GM21786 (cell line): ENCODE results near the gene ASS1.

ENCODE experiments used
- ATAC-seq: cut with Tn5 transposase; IDR thresholded peaks from one replicate; pipeline ENCODE4 v1.9.1; 2021; ENCODE audit not compliant: unreplicated experiment

Gene ASS1

DNA sequence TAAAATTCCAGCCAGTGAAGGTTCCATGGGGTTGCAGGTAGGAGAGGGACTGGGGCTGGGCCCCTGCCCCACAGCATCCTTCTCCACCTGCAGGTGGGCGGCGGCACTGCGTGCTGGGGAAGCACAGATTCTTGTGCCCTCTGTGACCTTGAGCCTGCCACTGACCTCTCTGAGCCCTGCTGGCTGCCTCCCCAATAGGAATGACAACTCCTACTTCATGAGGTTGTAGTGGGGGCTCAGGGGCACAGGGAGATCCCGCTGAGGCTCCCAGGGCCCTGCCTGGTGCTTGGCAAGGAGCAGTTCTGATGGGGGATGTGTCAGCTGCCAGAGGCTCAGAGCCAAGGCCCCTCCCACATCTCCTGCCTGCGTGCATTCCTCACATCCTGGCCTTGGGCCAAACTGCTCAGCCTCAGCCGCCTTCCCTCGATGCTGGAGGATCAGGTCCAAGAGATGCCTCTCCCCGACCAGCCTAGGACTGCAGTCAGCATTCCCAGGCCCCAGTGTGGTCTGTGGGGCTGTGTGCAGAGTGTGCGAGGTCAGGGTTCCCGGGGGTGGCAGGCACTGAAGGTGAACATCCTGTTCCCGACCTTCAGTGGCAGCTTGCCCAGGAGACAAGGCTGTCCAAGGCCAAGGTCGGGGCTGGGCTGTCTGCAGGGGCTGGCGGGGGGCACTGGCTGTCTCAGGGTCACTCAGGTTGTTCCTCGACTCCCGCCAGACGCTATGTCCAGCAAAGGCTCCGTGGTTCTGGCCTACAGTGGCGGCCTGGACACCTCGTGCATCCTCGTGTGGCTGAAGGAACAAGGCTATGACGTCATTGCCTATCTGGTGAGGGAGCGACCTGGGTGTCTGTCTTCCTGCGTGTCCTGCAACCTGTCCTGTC, 7.0 kb downstream of the ASS1 start:
- ATAC-seq = no peak

DNA sequence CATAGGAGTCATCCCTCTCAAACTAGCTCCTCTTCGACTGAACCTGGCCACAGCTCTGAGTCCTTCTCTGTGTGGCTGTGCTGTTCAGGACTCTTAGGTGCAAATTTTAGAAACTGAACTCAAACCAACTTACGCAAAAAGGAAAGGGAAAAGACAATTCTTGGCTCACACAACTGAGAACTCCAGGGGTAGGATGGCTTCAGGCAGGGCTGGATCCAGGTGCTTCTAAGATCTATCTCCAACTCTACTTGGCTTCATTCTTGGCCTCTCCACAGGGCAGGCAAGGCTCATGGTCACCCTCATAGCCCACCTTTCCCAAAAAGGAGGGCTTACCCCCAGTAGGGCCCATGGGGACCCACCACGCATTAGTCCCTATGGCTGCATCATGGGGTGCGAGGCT, 8.1 kb downstream of the ASS1 start:
- no peak for ATAC-seq

DNA sequence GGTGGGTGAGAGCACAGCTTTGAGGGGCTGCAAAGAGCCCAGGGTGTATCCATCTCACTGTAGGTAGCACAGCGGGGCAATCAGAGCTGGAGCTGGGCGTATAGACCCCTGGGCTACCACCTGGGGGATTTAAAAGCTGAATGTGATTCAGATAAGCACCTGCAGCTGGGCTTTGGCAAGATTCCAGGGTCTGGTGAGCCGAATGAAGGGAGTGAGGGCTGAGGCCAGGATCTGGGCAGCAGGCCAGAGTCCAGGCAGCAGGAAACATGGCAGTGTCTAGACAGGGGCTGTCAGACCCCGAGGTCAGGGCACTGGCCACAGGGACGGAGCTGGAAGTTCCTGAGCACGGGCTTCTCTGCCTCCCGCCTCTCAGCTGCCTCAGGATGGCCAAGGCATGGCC, 8.7 kb downstream of the ASS1 start:
- ATAC-seq = no peak

DNA sequence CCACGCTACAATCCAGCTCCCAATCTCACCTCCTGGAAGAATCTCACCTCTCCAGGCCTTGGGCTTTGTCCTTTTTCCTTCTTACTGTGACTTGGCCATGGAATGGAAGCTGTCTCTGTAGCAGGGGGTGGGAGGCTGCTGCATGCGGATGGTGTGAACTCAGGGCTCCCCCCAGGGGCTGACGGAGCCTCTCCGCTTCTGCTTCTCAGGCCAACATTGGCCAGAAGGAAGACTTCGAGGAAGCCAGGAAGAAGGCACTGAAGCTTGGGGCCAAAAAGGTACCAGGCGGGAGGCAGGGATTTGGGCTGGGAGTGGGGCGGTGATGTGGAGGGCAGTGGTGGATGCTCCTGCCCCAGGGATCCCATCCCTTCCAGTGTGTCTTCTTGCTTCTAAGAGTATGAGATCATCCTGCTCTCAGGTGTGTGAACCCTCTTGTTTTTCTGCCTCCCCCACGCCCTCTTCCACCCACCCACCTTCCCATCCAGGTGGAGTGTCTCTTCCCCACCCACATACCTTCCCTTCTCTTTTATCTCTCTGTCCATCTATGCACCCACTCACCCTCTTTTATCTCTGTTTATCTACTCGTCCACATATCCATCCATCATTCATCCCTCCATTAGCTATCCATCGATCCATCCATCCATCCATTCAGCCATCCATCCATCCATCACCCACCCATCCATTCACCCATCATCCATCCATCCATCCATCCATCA, 9.5 kb downstream of the ASS1 start:
- no peak for ATAC-seq

DNA sequence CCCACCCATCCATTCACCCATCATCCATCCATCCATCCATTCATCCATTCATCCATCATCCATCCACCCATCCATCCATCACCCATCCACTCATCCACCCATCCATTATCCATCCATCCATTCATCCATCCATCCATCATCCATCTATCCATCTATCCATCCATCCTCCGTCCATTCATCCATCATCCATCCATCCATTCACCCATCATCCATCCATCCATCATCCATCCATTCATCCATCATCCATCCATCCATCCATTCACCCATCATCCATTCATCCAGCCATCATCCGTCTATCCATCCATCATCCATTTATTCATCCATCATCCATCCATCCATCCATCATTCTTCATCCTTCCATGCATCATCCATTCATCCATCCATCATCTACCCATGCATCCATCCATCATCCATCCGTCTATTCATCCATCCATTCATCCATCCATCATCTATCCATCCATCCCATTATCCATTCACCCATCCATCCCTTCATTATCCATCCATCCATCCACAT, 10.1 kb downstream of the ASS1 start:
- ATAC-seq = no peak

DNA sequence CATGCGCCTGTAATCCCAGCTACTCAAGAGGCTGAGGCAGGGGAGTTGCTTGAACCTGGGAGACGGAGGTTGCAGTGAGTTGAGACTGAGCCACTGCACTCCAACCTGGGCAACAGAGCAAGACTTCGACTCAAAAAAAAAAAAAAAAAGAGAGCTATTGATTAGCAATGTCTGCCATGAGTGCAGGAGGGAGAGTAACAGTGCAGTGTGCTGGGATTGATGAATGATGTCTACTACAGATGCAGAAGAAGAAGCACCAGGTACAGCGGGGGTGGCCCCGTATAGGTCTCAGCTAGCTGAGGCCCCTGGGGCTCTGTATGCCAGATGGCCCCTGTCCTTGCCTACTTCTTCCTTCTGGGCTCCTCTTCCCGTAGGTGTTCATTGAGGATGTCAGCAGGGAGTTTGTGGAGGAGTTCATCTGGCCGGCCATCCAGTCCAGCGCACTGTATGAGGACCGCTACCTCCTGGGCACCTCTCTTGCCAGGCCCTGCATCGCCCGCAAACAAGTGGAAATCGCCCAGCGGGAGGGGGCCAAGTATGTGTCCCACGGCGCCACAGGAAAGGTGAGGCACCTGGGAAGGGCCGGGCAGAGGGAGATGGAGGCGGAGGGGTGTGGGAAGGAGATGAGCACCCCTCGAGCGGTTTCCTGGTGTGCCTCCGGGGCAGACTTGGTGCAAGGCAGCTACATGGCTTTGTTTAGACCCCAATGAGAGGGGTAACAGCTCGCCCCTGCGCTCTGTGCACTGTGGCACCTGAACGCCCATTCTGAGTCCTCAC, 13.5 kb downstream of the ASS1 start:
- no peak for ATAC-seq

DNA sequence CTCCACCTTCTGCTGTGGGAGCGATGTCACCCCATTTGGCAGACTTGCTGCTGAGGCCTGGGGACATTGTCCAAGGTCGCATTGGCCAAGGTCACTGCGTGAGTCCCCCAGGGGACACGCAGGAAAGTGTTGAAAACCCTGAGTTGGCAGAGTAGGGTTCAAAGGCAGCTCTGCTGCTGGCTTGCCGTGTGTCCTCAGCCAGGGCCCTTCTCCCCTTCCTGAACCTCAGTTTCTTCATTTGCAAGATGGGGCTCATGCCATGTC, 14.0 kb downstream of the ASS1 start:
- no peak for ATAC-seq

DNA sequence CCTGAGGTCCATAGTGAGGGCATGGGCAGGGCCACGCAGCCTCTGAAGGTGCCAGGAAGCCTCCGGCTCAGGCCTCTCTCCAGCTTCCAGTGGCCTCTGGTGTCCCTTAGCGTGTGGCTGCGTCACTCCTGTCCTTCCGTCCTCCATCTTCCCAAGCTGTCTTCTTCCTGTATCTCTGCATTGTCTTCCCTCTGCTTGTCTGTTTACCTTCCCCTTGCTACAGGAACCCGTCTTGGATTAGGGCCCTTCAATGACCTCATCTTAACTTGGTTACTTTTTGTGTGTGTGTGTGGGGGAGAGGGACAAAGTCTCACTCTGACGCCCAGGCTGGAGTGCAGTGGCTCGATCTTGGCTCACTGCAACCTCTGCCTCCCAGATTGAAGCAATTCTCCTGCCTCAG, 14.4 kb downstream of the ASS1 start:
- ATAC-seq = no peak

DNA sequence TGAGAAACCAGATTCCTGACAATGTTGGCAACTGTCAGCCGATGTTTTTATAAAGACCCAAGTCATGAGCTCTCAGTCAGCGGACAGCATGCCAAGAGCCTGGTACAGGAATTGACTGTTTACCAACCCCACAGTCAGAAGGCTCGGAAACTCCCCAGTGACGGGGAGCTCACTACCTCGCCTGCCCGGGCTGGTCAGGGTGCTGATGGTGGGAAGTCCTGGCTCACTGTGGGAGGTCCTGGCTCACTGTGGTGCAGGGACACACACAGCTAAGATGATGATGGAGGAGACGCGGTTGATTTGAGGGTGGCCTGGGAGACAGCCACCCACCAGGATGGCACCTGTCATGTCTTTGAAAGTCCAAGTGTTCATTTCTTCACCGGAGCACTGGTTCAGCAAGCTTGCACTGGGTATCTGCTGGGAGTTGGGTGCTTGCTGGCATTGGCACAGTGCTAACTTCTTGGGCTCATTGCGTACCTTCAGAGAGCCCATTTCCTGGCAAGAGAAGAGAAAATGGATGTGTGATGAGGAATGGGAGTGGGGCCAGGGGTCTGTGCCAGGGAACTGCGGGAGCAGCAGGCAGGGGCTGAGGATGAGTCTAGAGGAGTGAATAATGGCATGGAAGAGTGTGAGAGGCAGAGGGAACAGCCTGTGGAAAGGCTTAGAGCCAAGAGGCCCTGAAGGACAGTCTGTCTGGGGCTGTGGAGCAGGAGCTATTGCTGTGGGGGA, 15.3 kb downstream of the ASS1 start:
- ATAC-seq = no peak

DNA sequence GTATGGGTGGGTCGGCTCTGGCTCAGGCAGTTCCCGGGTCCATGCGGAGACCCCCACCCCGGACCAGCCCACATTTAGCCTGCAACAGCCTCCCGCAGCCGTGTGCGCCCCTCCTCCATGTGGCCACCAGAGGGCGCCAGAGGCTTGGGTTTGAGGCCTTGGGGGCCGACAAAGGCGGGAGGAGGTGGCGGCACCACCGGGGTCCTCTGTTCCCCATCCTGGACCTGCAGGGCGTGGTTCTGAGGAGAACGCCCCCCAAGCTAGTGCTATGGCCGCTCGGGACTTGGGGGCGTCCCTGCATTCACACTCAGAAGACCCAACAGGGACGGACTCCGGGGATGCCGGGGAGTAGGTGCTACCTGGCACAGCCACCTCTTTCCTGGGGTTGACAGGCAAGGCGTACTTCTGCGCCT, 16.5 kb downstream of the ASS1 start:
- no peak for ATAC-seq

DNA sequence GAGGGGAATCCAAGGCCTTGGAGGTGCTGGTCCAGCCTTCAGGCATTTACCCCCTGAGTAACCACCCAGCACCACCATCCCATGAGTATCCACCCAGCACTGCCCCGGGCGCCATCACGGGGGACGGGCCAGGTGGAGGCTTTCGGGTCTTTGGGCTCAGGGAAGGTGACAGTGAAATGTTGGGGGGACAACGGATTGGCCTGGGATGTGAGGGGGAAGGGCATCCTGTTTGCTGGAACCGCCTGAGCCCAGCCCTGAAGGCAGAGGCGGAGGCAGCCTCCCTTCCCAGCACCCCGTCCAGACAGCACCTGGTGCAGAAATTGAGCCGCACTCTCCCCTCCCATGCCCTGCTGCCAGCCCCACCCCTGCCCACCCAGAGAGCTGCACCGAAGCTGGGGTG, 17.0 kb downstream of the ASS1 start:
- no peak for ATAC-seq

DNA sequence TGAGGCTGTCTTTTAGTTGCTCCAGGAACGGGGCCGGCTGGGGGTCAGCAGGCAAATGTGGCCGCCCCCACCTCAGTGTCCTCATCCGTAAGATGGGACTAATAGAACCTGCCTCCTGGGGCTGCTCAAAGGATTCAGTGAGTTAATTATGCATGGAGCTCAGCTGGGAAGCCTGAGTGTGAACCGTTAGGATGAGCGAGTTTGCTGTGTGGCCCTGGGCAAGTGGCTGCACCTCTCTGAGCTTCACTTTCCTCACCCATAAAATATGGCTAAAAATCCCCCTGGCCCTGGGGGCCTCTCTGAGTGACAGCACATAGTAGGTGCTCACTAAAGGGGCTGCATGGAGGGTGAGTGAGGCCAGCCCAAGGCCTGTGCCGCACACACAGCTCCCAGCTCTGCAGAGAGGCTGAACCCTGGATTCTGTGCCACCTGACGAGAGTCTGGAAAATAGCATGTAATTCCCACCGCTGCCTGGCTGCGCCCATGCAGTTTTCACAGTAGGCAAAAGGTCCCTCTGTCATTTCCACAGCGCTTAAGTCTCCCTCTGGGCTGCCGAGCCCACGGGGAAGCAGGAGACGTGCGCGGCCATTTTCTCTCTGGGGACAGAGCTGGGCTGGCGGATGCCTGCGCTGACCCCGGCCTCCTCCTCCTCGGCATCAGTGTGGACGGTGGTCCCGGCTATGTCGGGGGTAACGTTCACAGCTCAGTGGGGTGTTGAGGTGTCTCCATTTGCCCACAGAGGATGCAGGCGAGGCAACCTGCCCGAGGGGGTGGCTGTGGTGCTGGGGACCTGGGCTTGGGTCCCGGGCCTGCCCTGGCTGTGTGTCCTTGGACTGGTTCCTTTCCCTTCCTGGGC, 18.2 kb downstream of the ASS1 start:
- ATAC-seq = no peak

DNA sequence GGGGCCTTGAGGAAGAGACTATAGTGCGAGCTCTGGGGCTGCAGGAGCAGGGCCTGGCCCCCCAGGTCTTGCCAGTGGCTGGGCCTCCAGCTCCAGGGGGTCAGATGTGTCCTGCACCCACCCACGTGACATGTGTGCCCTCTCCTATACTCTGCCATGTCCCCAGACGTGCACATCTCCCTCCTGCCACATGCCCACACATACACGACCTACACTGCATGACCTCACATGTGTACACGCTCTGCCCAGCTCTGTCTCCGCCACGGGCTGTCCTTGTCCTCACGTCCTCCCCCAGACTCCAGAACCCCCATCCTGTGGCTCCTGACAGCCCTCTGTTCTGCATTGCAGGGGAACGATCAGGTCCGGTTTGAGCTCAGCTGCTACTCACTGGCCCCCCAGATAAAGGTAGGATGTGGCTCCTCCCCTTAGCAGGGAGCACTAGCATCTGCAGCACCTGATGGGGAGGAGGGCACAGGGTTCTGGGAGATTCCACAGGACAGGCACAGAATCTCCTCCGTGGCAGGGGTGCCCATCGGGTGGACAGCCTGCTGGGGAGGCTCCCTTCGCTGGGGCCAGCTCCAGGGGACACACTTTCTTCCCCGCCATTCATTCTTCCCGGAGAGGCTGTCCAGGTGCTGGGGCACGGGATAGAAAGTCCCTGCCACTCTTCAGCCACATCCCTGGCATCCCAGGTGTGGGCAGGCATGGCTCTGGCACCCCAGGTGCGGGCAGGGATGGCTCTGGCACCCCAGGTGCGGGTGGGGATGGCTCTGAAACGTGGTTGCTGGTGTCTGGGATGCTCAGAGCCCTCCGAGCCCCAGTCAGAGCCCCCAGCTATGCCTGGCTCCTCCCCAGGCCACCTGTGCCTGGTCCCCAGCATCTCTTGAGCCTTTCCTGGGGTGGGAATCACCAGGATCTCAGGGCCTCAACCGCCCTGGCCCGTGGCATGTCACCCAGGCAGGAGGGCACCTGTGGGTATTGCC, 19.3 kb downstream of the ASS1 start:
- no peak for ATAC-seq

DNA sequence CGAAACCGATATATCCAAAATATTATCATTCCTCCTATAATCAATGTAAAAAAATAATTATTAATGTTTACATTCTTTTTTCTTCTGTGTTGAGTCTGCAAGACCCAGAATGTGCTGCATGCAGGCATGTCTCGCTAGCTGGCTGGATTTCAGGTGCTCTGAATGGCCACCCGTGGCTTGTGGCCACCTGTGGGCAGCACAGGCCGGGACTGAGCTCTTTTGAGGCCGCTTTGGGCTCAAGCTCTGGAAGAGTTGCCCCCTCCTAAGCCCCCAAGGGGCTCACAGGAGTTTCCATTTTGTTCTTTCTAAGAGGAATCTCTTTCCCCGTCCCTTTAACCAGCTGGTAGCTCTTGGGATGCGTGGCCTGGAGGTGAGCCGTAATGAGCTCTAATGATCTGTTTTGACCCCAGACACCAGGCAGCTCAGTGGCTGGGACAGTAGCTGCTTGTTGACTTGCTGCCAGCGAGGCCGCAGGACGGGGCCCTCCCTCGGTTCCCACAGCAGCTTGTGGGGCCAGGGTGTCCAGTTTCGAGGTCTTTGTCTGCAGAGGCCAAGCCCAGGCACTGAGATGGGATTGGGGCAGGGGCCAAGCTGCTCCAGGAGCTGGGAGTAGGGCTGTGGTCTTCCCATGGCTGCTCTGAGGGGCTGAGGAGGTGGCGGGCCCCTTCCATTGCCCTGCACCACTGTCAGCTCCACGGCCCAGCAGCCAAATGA, 20.8 kb downstream of the ASS1 start:
- no peak for ATAC-seq

DNA sequence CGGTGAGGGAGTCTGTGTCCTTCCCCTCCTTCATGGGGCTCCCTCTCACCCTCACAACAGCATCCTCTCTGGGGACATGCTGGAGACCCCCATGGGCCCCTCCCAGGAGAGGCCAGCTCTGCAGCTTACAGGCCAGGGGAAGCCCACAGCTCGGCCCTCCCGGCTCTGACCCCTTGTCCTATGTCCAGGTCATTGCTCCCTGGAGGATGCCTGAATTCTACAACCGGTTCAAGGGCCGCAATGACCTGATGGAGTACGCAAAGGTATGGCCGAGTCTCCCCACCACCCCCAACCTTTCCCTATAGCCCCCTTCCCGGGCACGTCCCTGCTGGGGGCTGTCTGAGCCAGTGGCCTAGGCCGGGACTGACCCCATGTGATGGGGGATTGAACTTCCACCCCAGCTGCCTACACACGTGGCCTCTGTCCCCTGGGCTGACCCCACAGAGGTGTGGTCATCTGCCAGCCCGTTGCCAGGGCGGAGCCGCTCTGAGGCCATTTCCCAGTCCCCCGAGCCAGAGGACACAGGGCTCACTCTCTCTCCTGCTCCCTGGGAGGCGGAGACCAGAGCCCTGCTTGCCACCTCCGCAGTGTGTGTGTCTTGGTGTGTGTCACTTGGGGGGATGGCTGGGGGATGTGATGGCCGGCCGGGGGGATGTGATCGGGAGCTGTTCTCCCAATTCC, 21.9 kb downstream of the ASS1 start:
- no peak for ATAC-seq

DNA sequence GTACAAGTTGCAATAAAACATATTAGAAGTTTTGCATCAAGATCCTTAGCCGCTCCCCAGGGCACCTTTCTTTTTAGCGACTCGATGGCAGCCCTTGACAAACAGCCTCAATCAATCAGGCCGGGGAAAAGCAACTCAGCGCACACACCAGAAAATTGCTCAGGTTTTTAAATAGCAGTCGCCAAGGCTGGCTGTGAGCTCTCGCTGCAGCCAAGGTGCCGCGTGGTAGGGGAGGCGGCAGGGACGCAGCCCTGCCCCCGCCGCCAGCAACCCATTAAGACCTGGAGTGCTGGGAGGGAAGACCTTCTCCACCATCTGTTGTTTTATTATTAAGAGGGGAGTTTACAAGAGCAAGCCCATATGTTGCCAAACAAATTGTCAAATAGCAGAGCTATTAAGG, 22.6 kb downstream of the ASS1 start:
- no peak for ATAC-seq

DNA sequence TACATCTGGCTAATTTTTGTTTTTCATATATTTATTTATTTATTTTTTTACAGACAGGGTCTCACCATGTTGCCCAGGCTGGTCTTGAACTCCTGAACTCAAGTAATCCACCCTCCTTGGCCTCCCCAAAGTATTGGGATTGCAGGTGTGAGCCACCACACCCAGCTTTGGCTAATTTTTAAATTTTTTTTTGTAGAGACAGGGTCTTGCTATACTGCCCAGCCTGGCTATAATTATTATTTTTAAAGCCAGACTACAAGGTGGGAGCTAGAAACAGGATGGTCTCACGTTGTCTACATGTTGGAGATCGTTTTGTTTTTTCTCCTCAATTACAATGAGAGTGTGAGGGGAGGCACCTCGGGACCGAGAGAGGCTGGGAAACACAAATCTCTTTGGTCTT, 23.8 kb downstream of the ASS1 start:
- no peak for ATAC-seq

DNA sequence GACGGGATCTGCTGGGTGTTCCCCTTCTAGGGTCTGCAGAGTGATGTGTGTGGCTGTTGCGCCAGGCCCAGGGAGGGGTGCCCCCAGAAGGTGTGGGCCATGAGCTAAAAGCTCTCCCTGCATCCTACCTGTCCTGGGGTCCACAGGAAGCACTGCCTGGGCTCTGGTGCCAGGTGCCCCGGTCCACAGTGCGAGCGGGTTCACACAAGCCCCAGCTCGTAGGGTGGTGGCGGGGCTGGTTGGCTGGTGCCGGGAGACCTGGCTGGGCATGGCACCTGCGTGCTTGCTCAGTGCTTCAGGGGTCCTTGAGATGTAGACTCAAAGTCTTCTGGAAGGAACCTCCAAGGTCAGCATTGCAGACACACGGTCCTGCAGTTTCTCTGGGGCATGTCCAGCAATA, 25.5 kb downstream of the ASS1 start:
- no peak for ATAC-seq
